GM13976 (cell line): Measurements from ENCODE around the gene ANXA11.

ENCODE experiments used
- DNase-seq: peaks from one replicate; pipeline ENCODE4 v3.0.0; 2012; ENCODE audit warnings: low spot score
- CTCF ChIP-seq: IDR thresholded peaks from 2 replicates; pipeline ENCODE4 v1.5.1; 2012; ENCODE audit warnings: borderline replicate concordance, mild to moderate bottlenecking; ENCODE audit not compliant: insufficient read depth; ENCODE audit errors: extremely low read depth, missing control alignments, control extremely low read depth
- in situ Hi-C: fragments of 300-500 bp; cut with MboI; formaldehyde crosslinking; loops from one replicate; pipeline ENCODE4 v1.12.0; 2022; ENCODE audit warnings: low sequenced_read_pairs, mixed read lengths, inconsistent platforms; ENCODE audit not compliant: unreplicated experiment

The ANXA11 gene

GRCh38 chr10:80194373-80195045, 10.8 kb downstream of the ANXA11 start:
- TF ChIP-seq CTCF: no peak
- in situ Hi-C loops: no loop called here
- no peak for DNase-seq

- no peak for DNase-seq
- in situ Hi-C loops: no loop called here
- no peak for TF ChIP-seq CTCF
Observed at GRCh38 chr10:80192553-80192952, 12.8 kb downstream of the ANXA11 start.

- no peak for TF ChIP-seq CTCF
- no peak for DNase-seq
- in situ Hi-C loops: no loop called here
Observed at GRCh38 chr10:80191589-80192270, 13.6 kb downstream of the ANXA11 start.

GRCh38 chr10:80188713-80189112, 16.6 kb downstream of the ANXA11 start:
- TF ChIP-seq CTCF: no peak
- in situ Hi-C loops: no loop called here
- DNase-seq: no peak

DNA sequence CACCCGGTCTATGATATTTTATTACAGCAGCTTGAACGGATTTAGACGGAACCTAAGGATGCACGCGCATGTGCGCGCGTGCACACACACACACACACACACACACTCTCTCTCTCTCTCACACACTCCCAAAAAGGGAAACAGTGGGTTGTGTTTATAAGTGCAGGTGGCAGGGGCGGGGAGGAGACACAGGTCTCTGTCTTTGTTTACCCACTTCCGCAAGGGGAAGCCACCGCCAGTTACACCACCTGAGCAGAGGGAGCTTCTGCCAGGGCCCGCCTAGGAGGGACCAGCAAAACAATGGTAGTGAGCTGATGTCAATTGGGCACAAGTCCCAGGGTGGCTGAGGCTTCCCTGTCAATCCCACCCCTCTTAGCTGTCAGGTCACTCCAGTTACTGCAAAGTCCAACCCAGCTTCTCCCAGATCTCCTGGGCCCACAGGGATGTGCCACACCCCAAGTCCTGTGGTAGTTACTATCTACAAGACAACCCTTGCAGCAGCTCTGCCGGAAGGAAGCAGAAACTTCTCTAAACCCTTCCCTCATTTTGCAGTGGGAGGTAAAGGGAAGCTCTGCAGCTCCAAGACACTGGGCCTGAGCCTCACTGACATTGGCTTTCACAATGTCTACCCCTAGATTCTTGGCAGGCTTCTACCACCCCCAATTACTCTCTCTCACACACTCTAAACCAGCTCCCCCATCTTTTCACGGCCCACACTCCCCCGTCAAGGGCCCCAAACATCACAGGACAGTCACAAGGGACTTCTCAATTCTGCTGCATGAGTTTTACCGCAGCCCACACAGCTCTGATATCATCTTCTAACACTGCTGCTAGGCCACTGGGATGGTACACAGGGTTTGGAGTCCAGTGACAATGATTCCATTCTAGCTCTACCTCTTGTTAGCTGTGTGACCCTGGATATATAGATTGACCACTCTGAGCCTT, 17.6 kb downstream of the ANXA11 start:
- TF ChIP-seq CTCF: no peak
- DNase-seq: peak; percentile 80
- in situ Hi-C loops: no loop called here

- in situ Hi-C loops: no loop called here
- no peak for TF ChIP-seq CTCF
- DNase-seq: no peak
Observed at GRCh38 chr10:80187060-80187459, 18.3 kb downstream of the ANXA11 start.
